ENCODE data around the gene MCEMP1. TPM values are rescaled to one million over a fixed set of nuclear protein-coding genes. Genes with fewer than 3 reads are reported as not detected.

Gene MCEMP1
- total and polyA plus RNA-seq, 2 of the 13 experiments (the other 11 are each of a cell fraction or from before 2014, with no cell fraction given) = not detected

- TF ChIP-seq PAXIP1 (CRISPR knock-in tag; conservative IDR thresholded peaks at IDR 0.05) (no peak; the same call in 1 of the 2 replicates), ZNF17 (CRISPR knock-in tag; IDR thresholded peaks at IDR 0.05) (no peak), ZNF597 (CRISPR knock-in tag; IDR thresholded peaks at IDR 0.05) (no peak), MTA3 (CRISPR knock-in tag; IDR thresholded peaks at IDR 0.05) (no peak), BCL6 (CRISPR knock-in tag; IDR thresholded peaks at IDR 0.05) (no peak), DDIT3 (CRISPR knock-in tag; IDR thresholded peaks at IDR 0.05) (no peak), SSRP1 (CRISPR knock-in tag; IDR thresholded peaks at IDR 0.05) (no peak), ZZZ3 (CRISPR knock-in tag; IDR thresholded peaks at IDR 0.05; ENCODE audit: borderline replicate concordance) (no peak), ZSCAN12 (CRISPR knock-in tag; IDR thresholded peaks at IDR 0.05) (no peak), SNRNP70 (IDR thresholded peaks at IDR 0.05; ENCODE audit: low read depth, low read length) (no peak), HINFP (CRISPR knock-in tag; IDR thresholded peaks at IDR 0.05; ENCODE audit: low read depth) (peak; percentile 85; the same call in 1 of the 2 replicates)
- TF ChIP-seq, protein P1, sequence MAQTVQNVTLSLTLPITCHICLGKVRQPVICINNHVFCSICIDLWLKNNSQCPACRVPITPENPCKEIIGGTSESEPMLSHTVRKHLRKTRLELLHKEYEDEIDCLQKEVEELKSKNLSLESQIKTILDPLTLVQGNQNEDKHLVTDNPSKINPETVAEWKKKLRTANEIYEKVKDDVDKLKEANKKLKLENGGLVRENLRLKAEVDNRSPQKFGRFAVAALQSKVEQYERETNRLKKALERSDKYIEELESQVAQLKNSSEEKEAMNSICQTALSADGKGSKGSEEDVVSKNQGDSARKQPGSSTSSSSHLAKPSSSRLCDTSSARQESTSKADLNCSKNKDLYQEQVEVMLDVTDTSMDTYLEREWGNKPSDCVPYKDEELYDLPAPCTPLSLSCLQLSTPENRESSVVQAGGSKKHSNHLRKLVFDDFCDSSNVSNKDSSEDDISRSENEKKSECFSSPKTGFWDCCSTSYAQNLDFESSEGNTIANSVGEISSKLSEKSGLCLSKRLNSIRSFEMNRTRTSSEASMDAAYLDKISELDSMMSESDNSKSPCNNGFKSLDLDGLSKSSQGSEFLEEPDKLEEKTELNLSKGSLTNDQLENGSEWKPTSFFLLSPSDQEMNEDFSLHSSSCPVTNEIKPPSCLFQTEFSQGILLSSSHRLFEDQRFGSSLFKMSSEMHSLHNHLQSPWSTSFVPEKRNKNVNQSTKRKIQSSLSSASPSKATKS (CRISPR knock-in tag; IDR thresholded peaks at IDR 0.05) = no peak
- TF ChIP-seq, protein P2, sequence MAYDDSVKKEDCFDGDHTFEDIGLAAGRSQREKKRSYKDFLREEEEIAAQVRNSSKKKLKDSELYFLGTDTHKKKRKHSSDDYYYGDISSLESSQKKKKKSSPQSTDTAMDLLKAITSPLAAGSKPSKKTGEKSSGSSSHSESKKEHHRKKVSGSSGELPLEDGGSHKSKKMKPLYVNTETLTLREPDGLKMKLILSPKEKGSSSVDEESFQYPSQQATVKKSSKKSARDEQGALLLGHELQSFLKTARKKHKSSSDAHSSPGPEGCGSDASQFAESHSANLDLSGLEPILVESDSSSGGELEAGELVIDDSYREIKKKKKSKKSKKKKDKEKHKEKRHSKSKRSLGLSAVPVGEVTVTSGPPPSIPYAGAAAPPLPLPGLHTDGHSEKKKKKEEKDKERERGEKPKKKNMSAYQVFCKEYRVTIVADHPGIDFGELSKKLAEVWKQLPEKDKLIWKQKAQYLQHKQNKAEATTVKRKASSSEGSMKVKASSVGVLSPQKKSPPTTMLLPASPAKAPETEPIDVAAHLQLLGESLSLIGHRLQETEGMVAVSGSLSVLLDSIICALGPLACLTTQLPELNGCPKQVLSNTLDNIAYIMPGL (CRISPR knock-in tag; IDR thresholded peaks at IDR 0.05; ENCODE audit: borderline replicate concordance in 1 of 2, low read depth in 1 of 2) = peak; percentile 53 to 68; a peak in 3 of 4 replicates
- TF ChIP-seq, protein P3, sequence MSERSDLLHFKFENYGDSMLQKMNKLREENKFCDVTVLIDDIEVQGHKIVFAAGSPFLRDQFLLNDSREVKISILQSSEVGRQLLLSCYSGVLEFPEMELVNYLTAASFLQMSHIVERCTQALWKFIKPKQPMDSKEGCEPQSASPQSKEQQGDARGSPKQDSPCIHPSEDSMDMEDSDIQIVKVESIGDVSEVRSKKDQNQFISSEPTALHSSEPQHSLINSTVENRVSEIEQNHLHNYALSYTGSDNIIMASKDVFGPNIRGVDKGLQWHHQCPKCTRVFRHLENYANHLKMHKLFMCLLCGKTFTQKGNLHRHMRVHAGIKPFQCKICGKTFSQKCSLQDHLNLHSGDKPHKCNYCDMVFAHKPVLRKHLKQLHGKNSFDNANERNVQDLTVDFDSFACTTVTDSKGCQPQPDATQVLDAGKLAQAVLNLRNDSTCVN (CRISPR knock-in tag; IDR thresholded peaks at IDR 0.05; ENCODE audit: borderline replicate concordance) = no peak
These were observed 40.1 kb upstream of the MCEMP1 start, which contains the start of gene STXBP2 (continued) for GRCh38 chr19:7636691-7637373.

Measured in HepG2 (cell line).